ENCODE data around the gene SLC6A17. TPM values are rescaled to one million over a fixed set of nuclear protein-coding genes. Genes with fewer than 3 reads are reported as not detected.

SLC6A17 gene
- total and polyA plus RNA-seq, 2 donors: 0.05 to 0.10 TPM

DNA sequence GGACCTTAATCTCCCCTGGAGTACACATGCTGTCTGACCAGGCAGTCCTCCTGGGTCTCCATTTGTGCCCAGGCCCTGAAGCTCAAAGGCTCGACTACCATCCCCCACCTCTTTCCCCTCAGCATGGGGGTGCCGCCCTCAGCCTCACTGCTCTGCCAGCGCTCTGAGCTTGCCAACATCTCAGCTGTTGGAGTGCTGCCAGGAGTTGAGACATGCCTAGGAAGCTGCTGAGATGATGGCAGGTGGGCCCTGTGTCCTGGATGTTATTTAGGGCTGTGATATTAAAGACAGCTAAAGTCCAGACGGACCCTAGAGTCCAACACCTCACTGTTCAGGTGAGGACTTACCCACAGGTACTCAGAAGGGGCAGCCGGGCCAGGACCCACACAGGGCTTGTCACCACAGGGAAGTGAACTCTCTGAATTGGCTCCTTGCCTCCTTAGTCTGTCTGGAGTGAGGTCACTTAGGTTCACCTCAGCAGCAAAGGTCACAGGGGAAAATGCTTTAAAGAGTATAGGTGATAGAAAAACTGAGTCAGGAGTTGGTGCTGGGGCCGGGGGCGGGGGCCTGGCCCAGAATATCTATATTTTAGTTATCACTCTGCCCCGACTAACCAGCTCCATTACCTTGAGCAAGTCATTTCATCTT lies 40.1 kb downstream of the SLC6A17 start:
- H3K36me3 ChIP-seq (ENCODE audit: insufficient read depth): no peaks in the 10 kb centered on the region
- DNase-seq (ENCODE audit: extremely low spot score): no peak
- no peak overlapping the region for H3K4me3 ChIP-seq (ENCODE audit: low read depth, low read length)
- no peak overlapping the region for H3K27ac ChIP-seq (ENCODE audit: low read depth)
- H3K4me1 ChIP-seq (ENCODE audit: insufficient read depth): no peaks in the 10 kb centered on the region
- 72% methylated on average over 8 of the region's 8 CpGs for WGBS

DNA sequence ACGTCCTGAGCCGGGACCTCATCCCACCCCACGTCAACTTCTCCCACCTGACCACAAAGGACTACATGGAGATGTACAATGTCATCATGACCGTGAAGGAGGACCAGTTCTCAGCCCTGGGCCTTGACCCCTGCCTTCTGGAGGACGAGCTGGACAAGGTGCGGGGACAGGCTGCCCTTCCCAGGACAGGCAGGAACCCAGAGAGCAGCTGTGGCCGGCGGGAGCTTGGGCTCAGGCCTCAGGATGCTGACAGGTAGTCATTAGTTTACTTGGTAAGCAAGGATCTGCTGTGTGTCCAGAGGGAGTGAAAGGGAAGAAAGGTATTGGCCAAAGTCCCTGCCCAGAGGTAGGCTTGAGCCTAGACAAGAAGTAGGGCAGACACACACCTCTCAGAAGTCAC lies 42.2 kb downstream of the SLC6A17 start:
- no peaks in the 10 kb centered on the region for H3K4me1 ChIP-seq (ENCODE audit: insufficient read depth)
- WGBS: 86% methylated on average over 8 of the region's 8 CpGs
- no peaks in the 10 kb centered on the region for H3K36me3 ChIP-seq (ENCODE audit: insufficient read depth)
- DNase-seq (ENCODE audit: extremely low spot score): no peak
- H3K4me3 ChIP-seq (ENCODE audit: low read depth, low read length): no peak overlapping the region
- H3K27ac ChIP-seq (ENCODE audit: low read depth): no peak overlapping the region

DNA sequence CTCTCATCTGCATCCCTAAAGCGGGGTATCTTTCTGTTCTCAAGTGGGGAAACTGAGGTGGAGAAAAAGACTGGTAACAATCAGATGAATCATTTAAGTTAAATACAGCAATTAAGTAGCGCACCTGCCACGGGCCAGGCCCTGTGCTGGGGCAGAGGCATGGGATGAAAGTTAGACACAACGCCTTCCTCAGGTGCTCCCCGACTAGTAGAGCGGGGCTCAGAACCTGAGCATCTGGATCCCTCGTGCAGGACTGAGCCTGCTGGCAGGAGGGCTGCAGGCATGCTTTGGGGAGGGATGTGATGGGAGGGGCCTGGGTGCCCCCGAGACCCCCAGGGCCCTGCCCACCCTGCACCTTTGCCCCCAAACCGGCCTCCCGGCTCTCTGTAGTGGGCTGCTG lies 44.9 kb downstream of the SLC6A17 start:
- H3K4me1 ChIP-seq (ENCODE audit: insufficient read depth): no peaks in the 10 kb centered on the region
- DNase-seq (ENCODE audit: extremely low spot score): no peak
- no peak overlapping the region for H3K27ac ChIP-seq (ENCODE audit: low read depth)
- WGBS: 84% methylated on average over 10 of the region's 10 CpGs
- no peak overlapping the region for H3K4me3 ChIP-seq (ENCODE audit: low read depth, low read length)
- H3K36me3 ChIP-seq (ENCODE audit: insufficient read depth): no peaks in the 10 kb centered on the region

DNA sequence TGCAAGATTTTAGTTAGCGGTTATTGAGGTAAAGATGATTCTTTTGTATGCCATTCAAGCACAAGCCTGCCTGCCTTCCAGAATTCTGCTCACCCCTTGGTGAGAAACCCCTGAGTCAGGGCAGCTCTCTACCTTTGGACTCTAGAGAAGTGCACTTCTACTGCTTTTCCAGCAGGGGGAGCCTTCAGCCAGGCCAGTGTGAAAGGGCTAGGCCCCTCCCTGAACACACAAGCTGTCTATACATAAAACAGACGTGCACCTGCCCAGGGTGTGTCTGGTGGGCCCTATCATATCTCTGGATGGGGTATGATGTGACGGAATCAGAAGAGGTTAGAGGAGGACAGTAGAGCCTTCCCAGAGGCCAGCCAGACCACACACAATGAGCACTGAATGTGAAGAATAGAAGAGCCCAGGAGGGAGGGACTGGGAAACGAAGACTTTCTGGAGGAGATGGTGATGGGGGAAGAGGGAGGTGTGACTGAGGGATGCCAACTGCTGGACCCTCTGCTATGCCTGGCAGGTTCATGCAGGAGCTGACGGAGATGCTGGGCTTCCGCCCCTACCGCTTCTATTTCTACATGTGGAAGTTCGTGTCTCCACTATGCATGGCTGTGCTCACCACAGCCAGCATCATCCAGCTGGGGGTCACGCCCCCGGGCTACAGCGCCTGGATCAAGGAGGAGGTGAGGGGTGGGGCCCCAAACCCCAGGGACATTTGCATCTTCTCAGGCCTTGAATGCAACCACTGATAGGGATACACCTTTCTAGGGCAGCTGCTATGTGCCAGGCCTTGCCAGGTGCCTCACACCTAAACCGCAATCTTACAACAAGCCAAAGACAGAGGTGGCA lies 46.8 kb downstream of the SLC6A17 start:
- Histone ChIP-seq H3K4me3 (ENCODE audit: low read depth, low read length) (no peak overlapping the region), H3K36me3 (ENCODE audit: insufficient read depth) (no peaks in the 10 kb centered on the region), H3K4me1 (ENCODE audit: insufficient read depth) (no peaks in the 10 kb centered on the region), H3K27ac (ENCODE audit: low read depth) (no peak overlapping the region)
- DNase-seq (ENCODE audit: extremely low spot score): no peak
- WGBS: 57% methylated on average over 12 of the region's 12 CpGs

DNA sequence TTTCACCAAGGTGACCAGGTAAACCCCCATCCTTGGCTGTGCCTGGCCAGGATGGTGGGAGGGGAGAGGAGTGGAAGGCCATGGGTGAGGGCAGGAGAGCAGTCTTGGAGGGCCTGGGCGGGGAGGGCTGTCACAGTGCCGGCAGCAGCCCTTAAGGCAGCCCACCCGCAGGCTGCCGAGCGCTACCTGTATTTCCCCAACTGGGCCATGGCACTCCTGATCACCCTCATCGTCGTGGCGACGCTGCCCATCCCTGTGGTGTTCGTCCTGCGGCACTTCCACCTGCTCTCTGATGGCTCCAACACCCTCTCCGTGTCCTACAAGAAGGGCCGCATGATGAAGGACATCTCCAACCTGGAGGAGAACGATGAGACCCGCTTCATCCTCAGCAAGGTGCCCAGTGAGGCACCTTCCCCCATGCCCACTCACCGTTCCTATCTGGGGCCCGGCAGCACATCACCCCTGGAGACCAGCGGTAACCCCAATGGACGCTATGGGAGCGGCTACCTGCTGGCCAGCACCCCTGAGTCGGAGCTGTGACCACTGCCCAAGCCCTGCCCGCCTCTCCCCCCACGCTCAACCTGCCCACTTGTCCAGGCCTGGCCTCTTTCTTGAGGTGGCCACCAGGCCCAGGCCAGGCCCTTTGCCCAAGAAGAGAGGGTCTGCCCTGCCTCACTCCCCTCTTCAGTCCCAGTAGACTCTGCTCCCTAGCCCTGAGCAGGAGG lies 47.8 kb downstream of the SLC6A17 start:
- WGBS: 91% methylated on average over 23 of the region's 23 CpGs
- DNase-seq (ENCODE audit: extremely low spot score): no peak
- H3K4me1 ChIP-seq (ENCODE audit: insufficient read depth): no peaks in the 10 kb centered on the region

DNA sequence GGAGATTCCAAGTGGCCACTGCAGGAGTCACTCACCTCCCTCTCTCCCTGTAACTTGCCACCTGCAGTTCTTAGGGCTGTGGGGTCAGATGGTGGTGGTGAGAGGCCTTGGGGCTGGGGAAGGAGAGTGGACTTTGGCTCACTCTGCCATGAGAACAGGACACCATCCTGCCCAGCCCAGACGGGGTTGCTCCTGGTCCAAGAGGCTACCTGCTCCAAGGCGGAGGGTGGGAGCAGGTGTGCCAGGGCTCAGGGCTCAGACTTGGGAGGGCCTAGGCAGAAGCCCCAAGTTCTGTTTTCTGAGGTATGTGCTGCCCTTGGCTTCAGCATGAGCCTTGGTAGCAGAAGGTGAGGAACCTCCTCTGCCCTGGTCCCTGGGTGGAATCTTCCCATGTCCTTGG lies 48.5 kb downstream of the SLC6A17 start:
- no peaks in the 10 kb centered on the region for H3K4me1 ChIP-seq (ENCODE audit: insufficient read depth)
- no peak overlapping the region for H3K27ac ChIP-seq (ENCODE audit: low read depth)
- 97% methylated on average over 2 of the region's 2 CpGs for WGBS

More for the DNA sequence above, 47.8 kb downstream of the SLC6A17 start:
- no peak overlapping the region for H3K27ac ChIP-seq (ENCODE audit: low read depth)
- no peaks in the 10 kb centered on the region for H3K36me3 ChIP-seq (ENCODE audit: insufficient read depth)
- no peak overlapping the region for H3K4me3 ChIP-seq (ENCODE audit: low read depth, low read length)

DNA sequence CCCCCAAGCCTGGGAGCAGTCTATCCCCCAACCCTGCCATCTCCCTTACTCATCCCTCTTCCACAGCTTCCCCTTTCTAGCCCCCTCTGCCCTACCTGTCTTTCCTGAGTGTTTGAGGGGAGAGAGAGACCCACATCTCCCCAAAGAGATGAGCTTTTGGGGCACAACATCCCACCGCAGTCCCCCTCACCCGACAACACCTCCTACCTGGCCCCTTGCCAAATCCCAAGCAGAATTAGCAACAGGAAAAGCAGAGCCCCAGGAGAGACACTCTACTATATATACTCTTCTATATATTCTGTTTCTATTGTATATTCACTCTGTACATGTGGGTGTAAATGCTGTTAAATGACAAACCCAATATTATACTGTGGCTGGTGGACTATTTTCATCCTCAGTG lies 49.9 kb downstream of the SLC6A17 start:
- WGBS: 32% methylated on average over 2 of the region's 2 CpGs
- no peak for DNase-seq (ENCODE audit: extremely low spot score)
- H3K4me1 ChIP-seq (ENCODE audit: insufficient read depth): no peaks in the 10 kb centered on the region
- H3K4me3 ChIP-seq (ENCODE audit: low read depth, low read length): no peak overlapping the region
- H3K36me3 ChIP-seq (ENCODE audit: insufficient read depth): no peaks in the 10 kb centered on the region
- no peak overlapping the region for H3K27ac ChIP-seq (ENCODE audit: low read depth)

More for the DNA sequence above, 48.5 kb downstream of the SLC6A17 start:
- no peak for DNase-seq (ENCODE audit: extremely low spot score)
- Histone ChIP-seq H3K4me3 (ENCODE audit: low read depth, low read length) (no peak overlapping the region), H3K36me3 (ENCODE audit: insufficient read depth) (no peaks in the 10 kb centered on the region)

DNA sequence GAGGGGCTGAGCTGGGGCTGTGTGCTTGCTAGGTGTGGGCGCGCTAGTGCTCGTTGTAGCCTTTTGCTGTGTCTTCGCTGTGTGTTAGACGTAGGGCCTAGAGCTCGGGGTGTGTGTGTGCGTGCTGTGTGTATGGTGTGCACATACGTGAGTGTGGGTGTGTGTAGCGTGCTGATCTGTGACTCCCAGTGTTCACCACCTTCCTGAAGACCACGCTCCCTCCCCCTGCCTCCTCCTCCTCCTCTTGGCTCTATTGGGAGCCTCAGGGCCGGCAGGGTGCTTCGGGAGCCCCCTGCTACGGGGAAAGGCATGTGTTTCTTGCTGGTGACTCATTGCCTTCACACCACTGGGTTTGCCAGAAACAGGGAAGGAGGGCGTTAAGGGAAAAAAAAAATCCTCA lies 50.4 kb downstream of the SLC6A17 start:
- no peak for DNase-seq (ENCODE audit: extremely low spot score)
- 68% methylated on average over 14 of the region's 14 CpGs for WGBS
- no peak overlapping the region for H3K4me3 ChIP-seq (ENCODE audit: low read depth, low read length)

DNA sequence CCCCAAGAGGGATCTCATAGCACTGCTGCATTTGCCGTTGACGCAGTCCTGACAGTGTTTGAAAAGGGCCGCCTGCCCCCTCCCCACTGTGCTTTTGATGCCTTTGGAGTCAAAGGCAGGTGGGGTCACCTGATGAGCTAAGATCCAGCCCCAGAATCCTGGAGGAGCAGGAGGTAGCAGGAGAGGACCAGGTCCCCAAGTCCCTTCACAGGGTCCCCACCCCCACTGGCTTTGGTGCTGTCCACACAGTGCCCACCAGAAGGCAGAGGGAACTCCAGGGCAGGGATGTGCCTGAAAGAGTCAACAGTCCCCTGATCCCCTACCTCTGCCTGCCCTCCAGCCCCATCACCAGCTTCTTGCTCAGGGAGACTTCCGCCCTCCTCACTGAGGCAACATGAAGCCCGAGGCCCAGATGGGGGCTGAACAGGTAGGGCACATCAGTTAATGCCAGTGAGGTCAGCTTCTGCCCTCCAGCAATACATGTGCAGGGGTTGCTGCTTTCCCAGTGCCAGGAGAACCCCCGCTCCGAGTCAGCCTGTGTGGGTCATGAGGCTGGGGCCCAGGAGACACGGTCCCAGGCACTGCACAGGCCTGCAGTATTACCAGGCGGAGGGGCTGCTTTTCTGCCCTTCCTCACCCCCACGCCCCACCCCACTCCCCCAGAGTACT lies 51.0 kb downstream of the SLC6A17 start:
- 83% methylated on average over 10 of the region's 10 CpGs for WGBS
- Histone ChIP-seq H3K4me1 (ENCODE audit: insufficient read depth) (no peaks in the 10 kb centered on the region), H3K27ac (ENCODE audit: low read depth) (no peak overlapping the region), H3K4me3 (ENCODE audit: low read depth, low read length) (no peak overlapping the region), H3K36me3 (ENCODE audit: insufficient read depth) (no peaks in the 10 kb centered on the region)
- DNase-seq (ENCODE audit: extremely low spot score): no peak

More for the DNA sequence above, 50.4 kb downstream of the SLC6A17 start:
- Histone ChIP-seq H3K36me3 (ENCODE audit: insufficient read depth) (no peaks in the 10 kb centered on the region), H3K4me1 (ENCODE audit: insufficient read depth) (no peaks in the 10 kb centered on the region), H3K27ac (ENCODE audit: low read depth) (no peak overlapping the region)

DNA sequence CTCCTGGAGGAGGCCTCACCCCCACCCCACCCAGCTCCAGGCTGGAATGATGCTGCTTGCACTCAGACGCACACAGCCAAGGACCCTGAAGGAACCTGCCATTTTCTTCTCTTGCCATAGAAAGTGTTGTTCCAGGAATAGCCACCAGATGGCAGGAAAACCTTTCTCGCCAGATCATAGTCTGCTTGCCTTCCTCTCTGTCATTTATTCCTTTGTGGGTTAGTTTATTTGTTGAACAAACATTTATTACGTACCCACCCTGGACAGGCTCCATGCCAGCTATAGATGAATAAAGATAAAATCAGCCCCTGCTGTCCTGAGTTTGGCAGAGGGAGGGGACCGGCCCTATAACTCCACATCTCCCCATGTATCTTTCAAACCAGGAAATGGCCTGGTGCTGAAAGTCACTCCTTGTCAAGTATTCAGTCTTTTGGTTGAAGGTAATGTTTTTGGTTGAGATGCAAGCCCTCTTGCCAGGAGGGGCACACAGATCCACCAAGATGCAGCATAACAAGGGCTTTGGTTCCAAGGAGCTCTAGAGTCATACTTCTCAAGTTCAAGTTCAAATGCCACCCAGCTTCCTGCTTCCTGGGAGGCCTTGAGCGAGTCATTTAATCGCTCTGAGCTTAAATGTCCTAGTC lies 52.8 kb downstream of the SLC6A17 start:
- DNase-seq (ENCODE audit: extremely low spot score): no peak
- 25% methylated on average over 6 of the region's 6 CpGs for WGBS

DNA sequence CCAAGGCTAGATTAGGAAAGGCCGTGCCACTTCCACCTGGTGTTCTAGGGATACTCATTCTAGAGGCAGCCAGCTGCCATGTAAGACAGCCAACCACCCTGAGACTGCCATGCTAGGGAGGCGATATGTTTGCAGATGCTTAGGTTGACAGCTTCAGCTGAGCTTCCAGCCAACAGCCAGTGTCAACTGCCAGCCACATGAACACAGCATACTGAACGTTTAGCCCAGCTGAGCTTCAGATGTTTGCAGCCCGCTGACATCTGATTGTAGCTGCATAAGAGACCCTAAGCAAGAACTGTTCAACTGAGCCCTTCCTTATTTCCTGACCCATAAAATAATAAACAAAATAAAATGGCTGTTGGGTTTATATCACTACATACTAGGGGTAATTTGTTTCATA lies 54.9 kb downstream of the SLC6A17 start:
- WGBS: 81% methylated on average over 4 of the region's 4 CpGs
- Histone ChIP-seq H3K27ac (ENCODE audit: low read depth) (no peak overlapping the region), H3K36me3 (ENCODE audit: insufficient read depth) (no peaks in the 10 kb centered on the region), H3K4me1 (ENCODE audit: insufficient read depth) (no peaks in the 10 kb centered on the region), H3K4me3 (ENCODE audit: low read depth, low read length) (no peak overlapping the region)
- DNase-seq (ENCODE audit: extremely low spot score): no peak

More for the DNA sequence above, 52.8 kb downstream of the SLC6A17 start:
- Histone ChIP-seq H3K4me1 (ENCODE audit: insufficient read depth) (no peaks in the 10 kb centered on the region), H3K27ac (ENCODE audit: low read depth) (no peak overlapping the region), H3K4me3 (ENCODE audit: low read depth, low read length) (no peak overlapping the region), H3K36me3 (ENCODE audit: insufficient read depth) (no peaks in the 10 kb centered on the region)

DNA sequence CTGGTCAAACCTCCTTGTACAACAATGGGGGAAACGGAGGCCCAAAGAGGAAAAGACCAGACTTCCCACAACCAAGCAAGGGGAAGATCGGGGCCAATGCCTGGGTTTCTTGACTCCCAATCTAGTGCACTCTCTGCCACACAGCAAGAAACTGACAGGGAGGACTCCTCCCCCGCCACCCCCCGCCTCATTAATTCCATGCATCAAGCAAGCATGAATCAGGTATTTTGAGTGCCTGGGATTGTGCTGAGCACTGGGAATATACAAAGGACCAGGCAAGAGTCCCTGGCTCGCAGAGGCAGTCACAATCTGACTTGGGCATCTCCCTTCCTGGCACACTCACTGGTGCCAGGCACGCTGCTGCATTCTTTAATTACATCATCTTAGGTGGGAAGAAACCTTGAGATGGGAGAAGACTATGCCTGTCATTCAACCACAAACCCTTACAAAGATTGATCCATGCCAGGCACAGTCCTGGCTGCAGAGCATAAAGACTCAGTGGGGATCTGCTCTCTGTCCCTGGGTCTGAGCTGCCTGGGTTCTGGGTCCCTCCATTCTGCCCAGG lies 55.4 kb downstream of the SLC6A17 start:
- Histone ChIP-seq H3K4me3 (ENCODE audit: low read depth, low read length) (no peak overlapping the region), H3K4me1 (ENCODE audit: insufficient read depth) (no peaks in the 10 kb centered on the region), H3K27ac (ENCODE audit: low read depth) (no peak overlapping the region), H3K36me3 (ENCODE audit: insufficient read depth) (no peaks in the 10 kb centered on the region)
- DNase-seq (ENCODE audit: extremely low spot score): no peak
- 90% methylated on average over 6 of the region's 6 CpGs for WGBS

All from urinary bladder (tissue), 4 donors.